GM12878 (cell line): ENCODE data around the gene JAKMIP1.

ENCODE experiments used
- CREM ChIP-seq: IDR thresholded peaks from 2 replicates; pipeline ENCODE4 v1.6.1; 2014; ENCODE audit warnings: antibody characterized with exemption, low read depth
- EP300 ChIP-seq, 2 experiments: fragments of 150-350 bp in 1 of 2; IDR thresholded peaks; 2 replicates each; pipeline ENCODE4 v1.6.1; 2011 to 2012; ENCODE audit warnings: low read depth in 2 of 2, low read length in 2 of 2, borderline replicate concordance in 1 of 2, improper control_type of control experiment in 1 of 2, inconsistent platforms in 1 of 2; ENCODE audit not compliant: control insufficient read depth in 1 of 2
- ETV6 ChIP-seq, 2 experiments: fragments of 450-650 bp in 1 of 2; IDR thresholded peaks in 1 of 2; conservative IDR thresholded peaks in 1 of 2; 2 replicates each; pipeline ENCODE4 v1.6.1; 2014; ENCODE audit warnings: antibody characterized with exemption in 1 of 2, borderline replicate concordance in 1 of 2, low read depth in 1 of 2, mild to moderate bottlenecking in 1 of 2, moderate library complexity in 1 of 2
- EZH2 ChIP-seq: IDR thresholded peaks from 2 replicates; pipeline ENCODE4 v1.6.1; 2012; ENCODE audit warnings: low read depth, mild to moderate bottlenecking, control low read depth, inconsistent platforms, low read length, borderline replicate concordance; ENCODE audit not compliant: control insufficient read depth
- FOS ChIP-seq: IDR thresholded peaks from 3 replicates; pipeline ENCODE4 v1.6.1; 2011; ENCODE audit warnings: borderline replicate concordance; ENCODE audit not compliant: insufficient read length; ENCODE audit errors: extremely low read depth
- NR2C2 ChIP-seq: IDR thresholded peaks from 2 replicates; pipeline ENCODE4 v1.6.1; 2011; ENCODE audit warnings: borderline replicate concordance, low read depth; ENCODE audit not compliant: control insufficient read depth, insufficient read length
- POLR2AphosphoS2 ChIP-seq: IDR thresholded peaks from 2 replicates; pipeline ENCODE4 v1.6.1; 2011; ENCODE audit warnings: low read depth, mild to moderate bottlenecking, low read length, improper control_type of control experiment, moderate library complexity
- TAF1 ChIP-seq: IDR thresholded peaks from 2 replicates; pipeline ENCODE4 v1.6.1; 2011; ENCODE audit warnings: mild to moderate bottlenecking, low read depth, low read length, borderline replicate concordance
- ZNF384 ChIP-seq: IDR thresholded peaks from 2 replicates; pipeline ENCODE4 v1.6.1; 2012; ENCODE audit warnings: low read depth, mild to moderate bottlenecking, low read length, improper control_type of control experiment, borderline replicate concordance
- TF ChIP-seq, protein P1 (sequence below): IDR thresholded peaks from 2 replicates; pipeline ENCODE4 v1.6.1; 2011; ENCODE audit warnings: low read depth, low read length, improper control_type of control experiment, borderline replicate concordance

DNA sequence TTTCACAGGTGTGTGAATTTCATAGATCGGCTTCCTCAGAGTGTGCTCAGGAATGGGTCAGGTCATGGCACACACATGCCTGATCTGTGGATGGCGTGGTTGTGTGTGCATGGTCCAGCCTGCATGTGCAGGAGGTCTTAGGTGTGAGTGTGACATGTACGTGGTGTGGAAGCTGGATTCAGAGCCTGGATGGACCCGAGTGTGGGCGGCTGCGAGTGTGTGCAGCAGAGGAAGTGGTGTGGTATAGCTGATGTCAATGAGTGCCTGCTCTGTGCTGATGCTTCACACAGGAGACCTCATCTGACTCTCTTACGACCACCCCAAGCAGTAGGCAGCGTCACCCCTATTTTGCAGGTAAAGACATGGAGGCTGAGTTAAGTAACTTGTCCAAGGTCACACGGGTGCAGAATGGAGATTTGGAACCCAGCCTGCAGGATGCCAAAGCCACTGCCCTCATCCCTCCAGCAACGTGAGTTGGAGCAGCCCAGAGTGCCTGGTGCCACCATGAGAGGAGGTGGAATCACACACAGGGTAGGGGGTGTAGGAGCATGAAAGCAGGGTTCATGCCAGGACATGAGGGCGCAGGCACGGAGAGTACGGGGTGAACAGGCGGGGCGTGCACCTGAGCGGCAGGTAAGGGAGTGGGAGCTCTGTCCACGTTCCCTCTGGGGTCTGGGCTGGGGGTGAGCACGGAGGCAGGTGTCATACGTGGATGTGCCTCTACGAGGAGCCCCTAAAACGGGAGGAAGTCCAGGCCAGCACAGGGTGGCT lies 157.9 kb downstream of the JAKMIP1 start:
- TF ChIP-seq ETV6 (conservative IDR thresholded peaks at IDR 0.05 in 1 of 2, IDR thresholded peaks at IDR 0.05 in 1 of 2; ENCODE audit: borderline replicate concordance in 1 of 2, low read depth in 1 of 2) (no peak), ZNF384 (no peak), CREM (no peak), EP300 (IDR thresholded peaks at IDR 0.05; ENCODE audit: borderline replicate concordance in 1 of 2, control insufficient read depth in 1 of 2, low read depth in 2 of 2, low read length in 2 of 2) (no peak), TAF1 (no peak), EZH2 (no peak), FOS (no peak), NR2C2 (no peak), POLR2AphosphoS2 (no peak)
- TF ChIP-seq, protein P1, sequence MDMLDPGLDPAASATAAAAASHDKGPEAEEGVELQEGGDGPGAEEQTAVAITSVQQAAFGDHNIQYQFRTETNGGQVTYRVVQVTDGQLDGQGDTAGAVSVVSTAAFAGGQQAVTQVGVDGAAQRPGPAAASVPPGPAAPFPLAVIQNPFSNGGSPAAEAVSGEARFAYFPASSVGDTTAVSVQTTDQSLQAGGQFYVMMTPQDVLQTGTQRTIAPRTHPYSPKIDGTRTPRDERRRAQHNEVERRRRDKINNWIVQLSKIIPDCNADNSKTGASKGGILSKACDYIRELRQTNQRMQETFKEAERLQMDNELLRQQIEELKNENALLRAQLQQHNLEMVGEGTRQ = no peak
